Central memory CD8-positive, alpha-beta T cell (primary cell): Measurements from ENCODE around the gene TRMT44.
"Not testable (repeated sequence)": the region's sequence is repeated elsewhere in the genome, so short reads cannot be mapped to it uniquely, and the experiment has no call there.

Experiments used
- ATAC-seq: fragments of 150-1000 bp; cut with Tn5 transposase; replicated peaks from 2 replicates; pipeline ENCODE4 v1.10.0; 2022; ENCODE audit warnings: mild to moderate bottlenecking, moderate FRiP score, moderate number of reproducible peaks; ENCODE audit not compliant: poor library complexity, severe bottlenecking; ENCODE audit errors: extremely low read depth
- DNase-seq, 2 donors: peaks; one replicate each; pipeline ENCODE4 v3.0.0; 2021; ENCODE audit warnings: low spot score in 2 of 2
- H3K27ac Mint-ChIP-seq: one replicate; pipeline ENCODE4 v1.8.0; 2022; ENCODE audit warnings: low read depth, mild to moderate bottlenecking, moderate library complexity, mixed read lengths
- H3K27me3 Mint-ChIP-seq: one replicate; pipeline ENCODE4 v1.8.0; 2022; ENCODE audit warnings: mixed read lengths
- H3K36me3 Mint-ChIP-seq: one replicate; pipeline ENCODE4 v1.8.0; 2022; ENCODE audit warnings: mild to moderate bottlenecking, moderate library complexity, mixed read lengths; ENCODE audit not compliant: insufficient read depth
- H3K4me1 Mint-ChIP-seq: one replicate; pipeline ENCODE4 v1.8.0; 2022; ENCODE audit warnings: mixed read lengths
- H3K4me3 Mint-ChIP-seq: one replicate; pipeline ENCODE4 v1.8.0; 2022; ENCODE audit warnings: mild to moderate bottlenecking, moderate library complexity, mixed read lengths
- H3K9me3 Mint-ChIP-seq: one replicate; pipeline ENCODE4 v1.8.0; 2022; ENCODE audit warnings: mixed read lengths

TRMT44 gene

GRCh38 chr4:8410066-8410625 is 30.4 kb upstream of the TRMT44 start:
- peaks cover 35% of the 10 kb centered on the region for H3K4me1 Mint-ChIP-seq
- no peaks in the 10 kb centered on the region for H3K27me3 Mint-ChIP-seq
- H3K4me3 Mint-ChIP-seq: no peak overlapping the region
- H3K27ac Mint-ChIP-seq: peak overlapping the region; percentile 85
- ATAC-seq (no peak), DNase-seq (no peak)
- H3K9me3 Mint-ChIP-seq: no peaks in the 10 kb centered on the region
- peaks cover 22% of the 10 kb centered on the region for H3K36me3 Mint-ChIP-seq

GRCh38 chr4:8410641-8411271 is 29.8 kb upstream of the TRMT44 start:
- Mint-ChIP-seq H3K27ac (peak overlapping the region; percentile 85), H3K27me3 (no peaks in the 10 kb centered on the region)

GRCh38 chr4:8411351-8412180 is 29.0 kb upstream of the TRMT44 start:
- H3K27ac Mint-ChIP-seq: no peak overlapping the region
- H3K36me3 Mint-ChIP-seq: peaks cover 26% of the 10 kb centered on the region
- DNase-seq: no peak
- peaks cover 35% of the 10 kb centered on the region for H3K4me1 Mint-ChIP-seq
- no peaks in the 10 kb centered on the region for H3K9me3 Mint-ChIP-seq
- no peaks in the 10 kb centered on the region for H3K27me3 Mint-ChIP-seq
- H3K4me3 Mint-ChIP-seq: no peak overlapping the region
- no peak for ATAC-seq

More at GRCh38 chr4:8410641-8411271, 29.8 kb upstream of the TRMT44 start:
- ATAC-seq: no peak
- DNase-seq: no peak
- no peak overlapping the region for H3K4me3 Mint-ChIP-seq
- H3K9me3 Mint-ChIP-seq: no peaks in the 10 kb centered on the region
- H3K4me1 Mint-ChIP-seq: peaks cover 35% of the 10 kb centered on the region
- peaks cover 26% of the 10 kb centered on the region for H3K36me3 Mint-ChIP-seq

- Mint-ChIP-seq H3K36me3 (peaks cover 29% of the 10 kb centered on the region), H3K4me3 (no peak overlapping the region), H3K9me3 (no peaks in the 10 kb centered on the region), H3K27me3 (no peaks in the 10 kb centered on the region), H3K27ac (no peak overlapping the region), H3K4me1 (peaks cover 35% of the 10 kb centered on the region)
- DNase-seq (no peak), ATAC-seq (no peak)
These were observed 28.3 kb upstream of the TRMT44 start for GRCh38 chr4:8412288-8412687.

GRCh38 chr4:8414377-8414776 is 26.2 kb upstream of the TRMT44 start:
- Mint-ChIP-seq H3K9me3 (no peaks in the 10 kb centered on the region), H3K27ac (peak overlapping the region; percentile 61)

GRCh38 chr4:8417071-8417614 is 23.4 kb upstream of the TRMT44 start:
- DNase-seq: no peak
- ATAC-seq: no peak
- H3K4me3 Mint-ChIP-seq: no peak overlapping the region
- peaks cover 19% of the 10 kb centered on the region for H3K36me3 Mint-ChIP-seq
- no peaks in the 10 kb centered on the region for H3K27me3 Mint-ChIP-seq
- H3K27ac Mint-ChIP-seq: no peak overlapping the region
- H3K4me1 Mint-ChIP-seq: peaks cover 27% of the 10 kb centered on the region
- no peaks in the 10 kb centered on the region for H3K9me3 Mint-ChIP-seq

More at GRCh38 chr4:8414377-8414776, 26.2 kb upstream of the TRMT44 start:
- H3K36me3 Mint-ChIP-seq: peaks cover 27% of the 10 kb centered on the region
- no peaks in the 10 kb centered on the region for H3K27me3 Mint-ChIP-seq
- peak overlapping the region; percentile 7 for H3K4me3 Mint-ChIP-seq
- peaks cover 31% of the 10 kb centered on the region for H3K4me1 Mint-ChIP-seq
- DNase-seq (peak in 1 of 2 donors; percentile 26), ATAC-seq (no peak)

GRCh38 chr4:8419222-8420041 is 21.1 kb upstream of the TRMT44 start:
- DNase-seq (no peak), ATAC-seq (peak; percentile 86)
- peaks cover 20% of the 10 kb centered on the region for H3K4me1 Mint-ChIP-seq
- no peaks in the 10 kb centered on the region for H3K9me3 Mint-ChIP-seq
- H3K36me3 Mint-ChIP-seq: peaks cover 11% of the 10 kb centered on the region
- no peaks in the 10 kb centered on the region for H3K27me3 Mint-ChIP-seq
- no peak overlapping the region for H3K4me3 Mint-ChIP-seq
- peak overlapping the region; percentile 8 for H3K27ac Mint-ChIP-seq

- H3K4me1 Mint-ChIP-seq: peaks cover 13% of the 10 kb centered on the region
- not testable (repeated sequence) for ATAC-seq, DNase-seq, H3K4me3 Mint-ChIP-seq, H3K9me3 Mint-ChIP-seq, H3K36me3 Mint-ChIP-seq, H3K27ac Mint-ChIP-seq, H3K27me3 Mint-ChIP-seq
These were observed 20.4 kb upstream of the TRMT44 start for GRCh38 chr4:8420151-8420550.

- H3K36me3 Mint-ChIP-seq: peaks cover 1% of the 10 kb centered on the region
- no peak overlapping the region for H3K4me3 Mint-ChIP-seq
- ATAC-seq (no peak), DNase-seq (no peak)
- H3K27me3 Mint-ChIP-seq: no peaks in the 10 kb centered on the region
- no peak overlapping the region for H3K27ac Mint-ChIP-seq
- H3K4me1 Mint-ChIP-seq: peaks cover 21% of the 10 kb centered on the region
- no peaks in the 10 kb centered on the region for H3K9me3 Mint-ChIP-seq
These were observed 18.2 kb upstream of the TRMT44 start for GRCh38 chr4:8422327-8422726.

GRCh38 chr4:8422786-8423185 is 17.8 kb upstream of the TRMT44 start:
- no peaks in the 10 kb centered on the region for H3K27me3 Mint-ChIP-seq
- H3K9me3 Mint-ChIP-seq: no peaks in the 10 kb centered on the region
- ATAC-seq: no peak
- peaks cover 2% of the 10 kb centered on the region for H3K36me3 Mint-ChIP-seq
- no peak overlapping the region for H3K27ac Mint-ChIP-seq
- no peak overlapping the region for H3K4me3 Mint-ChIP-seq
- no peak for DNase-seq
- peaks cover 24% of the 10 kb centered on the region for H3K4me1 Mint-ChIP-seq

GRCh38 chr4:8427262-8427661 is 13.3 kb upstream of the TRMT44 start:
- Mint-ChIP-seq H3K4me1 (peaks cover 23% of the 10 kb centered on the region), H3K9me3 (no peaks in the 10 kb centered on the region), H3K27me3 (no peaks in the 10 kb centered on the region), H3K27ac (no peak overlapping the region), H3K36me3 (peaks cover 18% of the 10 kb centered on the region), H3K4me3 (peak overlapping the region; percentile 97)
- no peak for DNase-seq
- ATAC-seq: no peak

- DNase-seq: no peak
- Mint-ChIP-seq H3K27me3 (no peaks in the 10 kb centered on the region), H3K9me3 (no peaks in the 10 kb centered on the region)
These were observed 12.8 kb upstream of the TRMT44 start for GRCh38 chr4:8427761-8428287.

More at GRCh38 chr4:8427761-8428287, 12.8 kb upstream of the TRMT44 start:
- Mint-ChIP-seq H3K27ac (peak overlapping the region; percentile 97), H3K4me1 (peaks cover 23% of the 10 kb centered on the region), H3K4me3 (peak overlapping the region; percentile 97), H3K36me3 (peaks cover 18% of the 10 kb centered on the region)
- peak; percentile 47 for ATAC-seq
